22Rv1 (cell line): Measurements from ENCODE around the gene COL4A1.

ENCODE experiments used
- ZFX ChIP-seq: fragments of 450-650 bp; IDR thresholded peaks from 2 replicates; pipeline ENCODE4 v1.6.1; 2017; ENCODE audit warnings: antibody characterized with exemption, borderline replicate concordance
- TF ChIP-seq, protein P1 (sequence below): fragments of 450-650 bp; IDR thresholded peaks from 2 replicates; pipeline ENCODE4 v1.5.1; 2017; ENCODE audit warnings: mild to moderate bottlenecking

DNA sequence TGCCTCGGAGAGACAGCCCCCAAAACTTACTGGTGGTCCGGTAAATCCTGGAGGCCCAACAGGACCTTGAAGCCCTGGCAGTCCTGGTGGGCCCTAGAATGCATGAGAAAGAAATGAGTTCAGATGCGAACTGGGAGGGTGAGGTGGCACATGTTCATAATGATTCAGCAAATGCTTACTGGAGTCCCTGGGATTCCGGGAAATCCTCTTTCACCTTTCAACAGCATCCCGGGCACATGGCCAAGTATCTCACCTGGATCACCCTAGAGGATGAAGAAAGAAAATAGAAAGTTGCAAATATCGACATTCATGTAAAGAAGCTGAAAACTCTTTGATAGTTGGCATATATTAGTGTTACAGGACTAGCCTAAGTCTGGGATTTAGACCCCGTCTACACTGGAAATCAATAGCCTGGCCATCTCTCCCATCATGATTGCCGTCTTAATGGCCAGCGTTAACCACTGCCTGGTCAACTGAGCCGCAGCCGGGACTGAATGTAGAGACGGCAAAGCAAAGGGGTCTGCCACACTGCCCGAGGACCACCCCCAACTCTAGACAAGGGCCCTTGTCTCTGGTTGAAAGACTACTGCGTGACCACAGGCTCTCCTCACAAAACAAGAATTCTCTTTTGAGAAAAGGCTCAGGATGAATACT, 96.9 kb downstream of the COL4A1 start:
- TF ChIP-seq, protein P1, sequence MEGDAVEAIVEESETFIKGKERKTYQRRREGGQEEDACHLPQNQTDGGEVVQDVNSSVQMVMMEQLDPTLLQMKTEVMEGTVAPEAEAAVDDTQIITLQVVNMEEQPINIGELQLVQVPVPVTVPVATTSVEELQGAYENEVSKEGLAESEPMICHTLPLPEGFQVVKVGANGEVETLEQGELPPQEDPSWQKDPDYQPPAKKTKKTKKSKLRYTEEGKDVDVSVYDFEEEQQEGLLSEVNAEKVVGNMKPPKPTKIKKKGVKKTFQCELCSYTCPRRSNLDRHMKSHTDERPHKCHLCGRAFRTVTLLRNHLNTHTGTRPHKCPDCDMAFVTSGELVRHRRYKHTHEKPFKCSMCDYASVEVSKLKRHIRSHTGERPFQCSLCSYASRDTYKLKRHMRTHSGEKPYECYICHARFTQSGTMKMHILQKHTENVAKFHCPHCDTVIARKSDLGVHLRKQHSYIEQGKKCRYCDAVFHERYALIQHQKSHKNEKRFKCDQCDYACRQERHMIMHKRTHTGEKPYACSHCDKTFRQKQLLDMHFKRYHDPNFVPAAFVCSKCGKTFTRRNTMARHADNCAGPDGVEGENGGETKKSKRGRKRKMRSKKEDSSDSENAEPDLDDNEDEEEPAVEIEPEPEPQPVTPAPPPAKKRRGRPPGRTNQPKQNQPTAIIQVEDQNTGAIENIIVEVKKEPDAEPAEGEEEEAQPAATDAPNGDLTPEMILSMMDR, result no peak
- no peak for TF ChIP-seq ZFX
